ENCODE data around the gene LYL1. TPM values are rescaled to one million over a fixed set of nuclear protein-coding genes. Genes with fewer than 3 reads are reported as not detected.
A peak's percentile ranks its signal among the peaks of the same experiment; 100 is the strongest.

Gene LYL1
- total and polyA plus RNA-seq, 2 of the 13 experiments (the other 11 are each of a cell fraction or from before 2014, with no cell fraction given) = 0.75 to 0.92 TPM

DNA sequence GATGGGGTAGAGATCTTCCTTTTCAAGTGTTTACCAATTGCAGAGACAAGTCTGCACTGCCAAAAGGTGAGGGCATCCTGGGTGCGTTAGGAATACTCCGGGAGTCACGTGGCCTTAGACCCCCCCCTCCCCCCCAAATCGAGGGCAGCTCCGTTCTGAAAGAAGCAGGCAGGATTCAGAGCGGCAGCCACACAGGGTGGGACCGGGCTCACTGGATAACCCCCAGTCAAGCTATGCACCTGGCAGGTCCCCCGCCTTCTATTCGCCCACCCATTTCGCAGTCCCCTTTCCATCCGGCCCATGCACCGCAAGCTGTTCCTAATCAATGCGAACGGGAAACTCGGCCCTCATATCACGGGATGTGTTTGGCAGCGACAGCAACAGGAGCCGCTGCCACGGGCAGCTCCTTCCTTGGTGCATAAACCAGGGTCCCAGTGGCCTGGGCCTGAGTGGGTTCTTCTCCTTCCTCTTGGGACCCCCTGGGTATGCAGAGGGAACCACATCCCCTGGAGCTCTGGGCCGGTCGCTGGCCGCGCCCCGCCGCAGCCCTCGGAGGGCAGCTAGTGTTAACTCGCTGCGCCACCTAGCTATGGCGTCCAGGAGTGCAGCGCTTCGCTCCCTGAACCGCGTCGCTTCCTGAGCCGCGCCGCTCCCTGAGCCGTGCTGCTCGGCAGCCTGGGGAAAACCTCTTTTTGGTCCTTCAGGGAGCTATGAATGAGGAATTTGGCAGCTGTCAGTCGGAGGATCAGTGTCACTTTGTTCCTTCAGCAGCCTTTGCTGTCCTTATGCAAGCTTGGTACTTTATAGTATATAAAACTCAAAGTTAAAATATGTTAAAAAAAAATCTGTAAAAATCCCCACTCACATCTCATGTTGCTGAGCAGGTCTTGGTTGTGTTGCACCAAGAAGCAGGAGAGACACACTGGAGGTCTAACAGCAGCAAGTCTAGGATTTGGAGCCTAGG lies 41.4 kb downstream of the LYL1 start (continued):
- TF ChIP-seq HINFP (CRISPR knock-in tag; IDR thresholded peaks at IDR 0.05; ENCODE audit: low read depth) (no peak), ZNF629 (CRISPR knock-in tag; conservative IDR thresholded peaks at IDR 0.05) (0 out of 2 replicates have a peak, but pooled peaks have one; percentile 36), ZFP90 (CRISPR knock-in tag; IDR thresholded peaks at IDR 0.05; ENCODE audit: borderline replicate concordance) (peak; percentile 59; the same call in 1 of the 2 replicates), FOXP1 (IDR thresholded peaks at IDR 0.05) (no peak), FOXP1 (CRISPR knock-in tag; IDR thresholded peaks at IDR 0.05) (no peak), GTF3A (CRISPR knock-in tag; conservative IDR thresholded peaks at IDR 0.05) (no peak), SRF (IDR thresholded peaks at IDR 0.05; ENCODE audit: low read depth, low read length) (no peak), MAF1 (CRISPR knock-in tag; IDR thresholded peaks at IDR 0.05; ENCODE audit: borderline replicate concordance) (0 out of 2 replicates have a peak, but pooled peaks have one; percentile 88), ZNF143 (CRISPR knock-in tag; IDR thresholded peaks at IDR 0.05) (peak; percentile 35; the same call in 1 of the 2 replicates), FOXO1 (CRISPR knock-in tag; IDR thresholded peaks at IDR 0.05) (peak; percentile 44; the same call in 1 of the 2 replicates), IKZF4 (CRISPR knock-in tag; IDR thresholded peaks at IDR 0.05; ENCODE audit: borderline replicate concordance, low read depth, not compliant biosample characterization) (no peak), SKI (IDR thresholded peaks at IDR 0.05; ENCODE audit: partially characterized antibody) (peak; percentile 28), ZNF292 (CRISPR knock-in tag; IDR thresholded peaks at IDR 0.05; ENCODE audit: borderline replicate concordance, low read depth) (no peak), ZSCAN29 (CRISPR knock-in tag; conservative IDR thresholded peaks at IDR 0.05) (no peak), USF2 (IDR thresholded peaks at IDR 0.05; ENCODE audit: low read depth, low read length) (peak; percentile 50), USF2 (CRISPR knock-in tag; IDR thresholded peaks at IDR 0.05; ENCODE audit: borderline replicate concordance) (peak; percentile 88; the same call in 1 of the 2 replicates), ZNF331 (CRISPR knock-in tag; IDR thresholded peaks at IDR 0.05) (0 out of 2 replicates have a peak, but pooled peaks have one; percentile 41), MIER3 (CRISPR knock-in tag; IDR thresholded peaks at IDR 0.05; ENCODE audit: borderline replicate concordance) (peak; percentile 75; the same call in 1 of the 2 replicates)
- TF ChIP-seq, protein P1, sequence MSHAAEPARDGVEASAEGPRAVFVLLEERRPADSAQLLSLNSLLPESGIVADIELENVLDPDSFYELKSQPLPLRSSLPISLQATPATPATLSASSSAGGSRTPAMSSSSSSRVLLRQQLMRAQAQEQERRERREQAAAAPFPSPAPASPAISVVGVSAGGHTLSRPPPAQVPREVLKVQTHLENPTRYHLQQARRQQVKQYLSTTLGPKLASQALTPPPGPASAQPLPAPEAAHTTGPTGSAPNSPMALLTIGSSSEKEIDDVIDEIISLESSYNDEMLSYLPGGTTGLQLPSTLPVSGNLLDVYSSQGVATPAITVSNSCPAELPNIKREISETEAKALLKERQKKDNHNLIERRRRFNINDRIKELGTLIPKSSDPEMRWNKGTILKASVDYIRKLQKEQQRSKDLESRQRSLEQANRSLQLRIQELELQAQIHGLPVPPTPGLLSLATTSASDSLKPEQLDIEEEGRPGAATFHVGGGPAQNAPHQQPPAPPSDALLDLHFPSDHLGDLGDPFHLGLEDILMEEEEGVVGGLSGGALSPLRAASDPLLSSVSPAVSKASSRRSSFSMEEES (CRISPR knock-in tag; IDR thresholded peaks at IDR 0.05) = no peak; the same call in 1 of the 2 replicates
- TF ChIP-seq, protein P2, sequence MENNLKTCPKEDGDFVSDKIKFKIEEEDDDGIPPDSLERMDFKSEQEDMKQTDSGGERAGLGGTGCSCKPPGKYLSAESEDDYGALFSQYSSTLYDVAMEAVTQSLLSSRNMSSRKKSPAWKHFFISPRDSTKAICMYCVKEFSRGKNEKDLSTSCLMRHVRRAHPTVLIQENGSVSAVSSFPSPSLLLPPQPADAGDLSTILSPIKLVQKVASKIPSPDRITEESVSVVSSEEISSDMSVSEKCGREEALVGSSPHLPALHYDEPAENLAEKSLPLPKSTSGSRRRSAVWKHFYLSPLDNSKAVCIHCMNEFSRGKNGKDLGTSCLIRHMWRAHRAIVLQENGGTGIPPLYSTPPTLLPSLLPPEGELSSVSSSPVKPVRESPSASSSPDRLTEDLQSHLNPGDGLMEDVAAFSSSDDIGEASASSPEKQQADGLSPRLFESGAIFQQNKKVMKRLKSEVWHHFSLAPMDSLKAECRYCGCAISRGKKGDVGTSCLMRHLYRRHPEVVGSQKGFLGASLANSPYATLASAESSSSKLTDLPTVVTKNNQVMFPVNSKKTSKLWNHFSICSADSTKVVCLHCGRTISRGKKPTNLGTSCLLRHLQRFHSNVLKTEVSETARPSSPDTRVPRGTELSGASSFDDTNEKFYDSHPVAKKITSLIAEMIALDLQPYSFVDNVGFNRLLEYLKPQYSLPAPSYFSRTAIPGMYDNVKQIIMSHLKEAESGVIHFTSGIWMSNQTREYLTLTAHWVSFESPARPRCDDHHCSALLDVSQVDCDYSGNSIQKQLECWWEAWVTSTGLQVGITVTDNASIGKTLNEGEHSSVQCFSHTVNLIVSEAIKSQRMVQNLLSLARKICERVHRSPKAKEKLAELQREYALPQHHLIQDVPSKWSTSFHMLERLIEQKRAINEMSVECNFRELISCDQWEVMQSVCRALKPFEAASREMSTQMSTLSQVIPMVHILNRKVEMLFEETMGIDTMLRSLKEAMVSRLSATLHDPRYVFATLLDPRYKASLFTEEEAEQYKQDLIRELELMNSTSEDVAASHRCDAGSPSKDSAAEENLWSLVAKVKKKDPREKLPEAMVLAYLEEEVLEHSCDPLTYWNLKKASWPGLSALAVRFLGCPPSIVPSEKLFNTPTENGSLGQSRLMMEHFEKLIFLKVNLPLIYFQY (CRISPR knock-in tag; IDR thresholded peaks at IDR 0.05; ENCODE audit: borderline replicate concordance) = peak; percentile 81; the same call in 1 of the 2 replicates
